GM12872 (cell line): ENCODE results near the gene GEMIN5.

Experiments used
- TF ChIP-seq, protein P1 (sequence below): IDR thresholded peaks from 3 replicates; pipeline ENCODE4 v1.5.1; 2011; ENCODE audit warnings: low read depth, mild to moderate bottlenecking, low read length, moderate library complexity; ENCODE audit not compliant: insufficient read depth

The GEMIN5 gene

DNA sequence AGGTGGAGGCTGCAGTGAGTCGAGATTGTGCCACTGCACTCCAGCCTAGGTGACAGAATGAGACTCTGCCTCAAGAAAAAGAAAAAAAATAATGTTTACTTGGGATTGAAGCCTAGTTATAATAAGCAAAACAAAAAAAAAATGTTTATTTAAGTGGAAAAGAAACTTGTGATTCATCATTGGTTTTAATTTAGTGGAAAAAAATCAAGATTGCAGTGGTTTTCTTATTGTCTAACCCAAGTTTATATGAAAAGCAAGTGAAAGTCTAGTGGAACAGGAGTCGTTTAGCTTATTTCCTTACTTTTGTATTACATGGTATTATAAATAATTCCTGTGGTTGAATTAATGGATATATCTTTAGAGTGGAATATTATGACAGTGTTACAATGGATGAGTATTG is 71.2 kb downstream of the GEMIN5 start:
- TF ChIP-seq, protein P1, sequence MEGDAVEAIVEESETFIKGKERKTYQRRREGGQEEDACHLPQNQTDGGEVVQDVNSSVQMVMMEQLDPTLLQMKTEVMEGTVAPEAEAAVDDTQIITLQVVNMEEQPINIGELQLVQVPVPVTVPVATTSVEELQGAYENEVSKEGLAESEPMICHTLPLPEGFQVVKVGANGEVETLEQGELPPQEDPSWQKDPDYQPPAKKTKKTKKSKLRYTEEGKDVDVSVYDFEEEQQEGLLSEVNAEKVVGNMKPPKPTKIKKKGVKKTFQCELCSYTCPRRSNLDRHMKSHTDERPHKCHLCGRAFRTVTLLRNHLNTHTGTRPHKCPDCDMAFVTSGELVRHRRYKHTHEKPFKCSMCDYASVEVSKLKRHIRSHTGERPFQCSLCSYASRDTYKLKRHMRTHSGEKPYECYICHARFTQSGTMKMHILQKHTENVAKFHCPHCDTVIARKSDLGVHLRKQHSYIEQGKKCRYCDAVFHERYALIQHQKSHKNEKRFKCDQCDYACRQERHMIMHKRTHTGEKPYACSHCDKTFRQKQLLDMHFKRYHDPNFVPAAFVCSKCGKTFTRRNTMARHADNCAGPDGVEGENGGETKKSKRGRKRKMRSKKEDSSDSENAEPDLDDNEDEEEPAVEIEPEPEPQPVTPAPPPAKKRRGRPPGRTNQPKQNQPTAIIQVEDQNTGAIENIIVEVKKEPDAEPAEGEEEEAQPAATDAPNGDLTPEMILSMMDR, result no peak

- TF ChIP-seq, protein P1, result no peak
Observed at GRCh38 chr5:154865466-154866184, 72.4 kb downstream of the GEMIN5 start.

DNA sequence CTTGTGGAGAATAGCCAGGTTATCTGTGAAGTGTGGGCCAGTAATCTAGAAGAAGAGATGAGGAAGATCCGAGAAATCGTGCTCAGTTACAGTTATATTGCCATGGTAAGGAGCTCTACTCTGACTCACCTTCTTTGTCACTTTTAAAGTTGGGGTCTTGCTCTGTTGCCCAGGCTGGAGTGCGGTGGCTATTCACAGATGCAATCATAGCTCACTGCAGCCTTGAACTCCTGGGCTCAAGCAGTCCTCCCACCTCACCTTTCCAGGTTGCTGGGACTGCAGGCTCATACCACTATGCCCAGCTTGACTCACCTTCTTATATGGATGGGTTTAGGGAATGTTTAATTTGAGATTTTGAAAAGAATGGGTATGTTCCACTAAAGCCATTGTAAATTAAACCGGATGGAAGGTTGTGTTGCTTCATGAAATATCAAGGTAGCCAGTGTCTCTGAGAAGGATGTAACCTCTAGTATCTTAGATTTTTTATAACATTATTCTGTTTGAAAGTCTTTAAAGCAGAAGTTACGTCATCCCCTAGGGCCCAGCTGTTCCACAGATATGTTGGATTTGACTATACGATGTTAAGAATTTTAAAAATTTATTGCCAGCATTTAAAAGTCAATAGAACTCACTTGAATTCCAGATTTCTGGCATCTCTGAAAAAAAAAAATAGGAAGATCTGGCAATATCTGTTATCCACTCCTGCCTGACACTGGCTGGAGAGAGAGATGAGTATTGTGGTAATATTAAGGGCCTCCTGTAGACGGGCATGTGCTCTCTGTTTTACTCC is 74.5 kb downstream of the GEMIN5 start:
- TF ChIP-seq, protein P1, result no peak

DNA sequence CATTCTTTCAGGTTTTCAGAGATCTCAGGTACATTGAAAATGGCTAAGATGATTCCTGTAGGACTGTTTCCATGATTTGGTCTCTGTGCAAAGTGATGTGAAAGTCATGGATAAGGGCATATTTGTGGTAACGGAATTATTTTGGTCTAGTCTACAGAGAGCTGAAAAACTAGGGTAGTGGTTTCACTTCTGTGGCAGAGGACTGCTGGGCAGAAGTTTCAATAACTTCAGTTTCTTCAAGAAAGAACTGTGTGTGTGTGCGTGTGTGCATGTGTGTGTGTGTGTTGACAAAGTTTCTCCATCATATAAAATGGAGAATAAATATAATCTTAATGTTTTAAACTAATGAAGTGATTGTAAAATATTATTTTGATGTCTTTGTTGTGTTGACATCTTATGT is 75.2 kb downstream of the GEMIN5 start:
- TF ChIP-seq, protein P1, result no peak

DNA sequence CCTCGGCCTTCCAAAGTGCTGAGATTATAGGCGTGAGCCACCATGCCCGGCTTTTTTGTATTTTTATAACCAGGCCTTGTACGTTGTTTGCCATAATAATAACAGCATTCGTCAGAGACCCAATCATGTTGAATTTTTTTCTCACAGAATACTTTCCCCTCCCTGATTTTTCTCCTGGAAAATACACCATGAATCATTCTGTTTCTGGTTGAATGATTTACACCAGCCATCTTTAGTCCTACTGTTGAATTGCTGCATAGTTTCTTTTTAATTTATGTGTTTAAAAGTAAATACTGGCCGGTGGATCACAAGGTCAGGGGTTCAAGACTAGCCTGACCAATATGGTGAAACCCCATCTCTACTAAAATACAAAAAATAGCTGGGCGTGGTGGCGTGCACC is 76.1 kb downstream of the GEMIN5 start:
- TF ChIP-seq, protein P1, result no peak

DNA sequence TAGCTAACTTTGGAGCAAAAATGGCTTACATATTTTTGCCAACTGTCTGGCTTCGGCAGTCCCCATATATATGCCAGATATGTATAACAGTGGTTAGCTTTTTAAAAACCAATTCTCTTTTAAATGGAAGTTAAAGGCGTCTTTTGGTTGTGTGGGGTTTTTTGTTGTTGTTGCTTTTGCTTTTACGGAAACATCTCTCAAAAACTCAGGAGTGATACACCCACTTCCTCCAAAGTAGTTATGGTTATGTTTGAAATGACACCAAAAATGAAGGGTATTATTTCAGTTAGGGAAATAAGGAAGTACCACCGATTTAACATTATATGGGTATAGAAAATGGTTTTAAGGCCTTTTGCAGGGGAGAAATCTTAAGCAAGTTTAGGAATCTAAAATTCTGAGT is 77.2 kb downstream of the GEMIN5 start:
- TF ChIP-seq, protein P1, result no peak

GRCh38 chr5:154860123-154860522 is 77.9 kb downstream of the GEMIN5 start:
- TF ChIP-seq, protein P1, result no peak
